WI38 (cell line): ENCODE measurements around the gene MTX1.

Source experiments
- H3K4me3 ChIP-seq: 2 replicates; pipeline ENCODE4 v1.5.1; 2011; ENCODE audit warnings: low read depth, mild to moderate bottlenecking, control low read depth, low read length
- TF ChIP-seq, protein P1 (sequence below): IDR thresholded peaks from 2 replicates; pipeline ENCODE4 v1.5.1; 2012; ENCODE audit warnings: low read depth, mild to moderate bottlenecking, control low read depth, low read length

MTX1 gene

DNA sequence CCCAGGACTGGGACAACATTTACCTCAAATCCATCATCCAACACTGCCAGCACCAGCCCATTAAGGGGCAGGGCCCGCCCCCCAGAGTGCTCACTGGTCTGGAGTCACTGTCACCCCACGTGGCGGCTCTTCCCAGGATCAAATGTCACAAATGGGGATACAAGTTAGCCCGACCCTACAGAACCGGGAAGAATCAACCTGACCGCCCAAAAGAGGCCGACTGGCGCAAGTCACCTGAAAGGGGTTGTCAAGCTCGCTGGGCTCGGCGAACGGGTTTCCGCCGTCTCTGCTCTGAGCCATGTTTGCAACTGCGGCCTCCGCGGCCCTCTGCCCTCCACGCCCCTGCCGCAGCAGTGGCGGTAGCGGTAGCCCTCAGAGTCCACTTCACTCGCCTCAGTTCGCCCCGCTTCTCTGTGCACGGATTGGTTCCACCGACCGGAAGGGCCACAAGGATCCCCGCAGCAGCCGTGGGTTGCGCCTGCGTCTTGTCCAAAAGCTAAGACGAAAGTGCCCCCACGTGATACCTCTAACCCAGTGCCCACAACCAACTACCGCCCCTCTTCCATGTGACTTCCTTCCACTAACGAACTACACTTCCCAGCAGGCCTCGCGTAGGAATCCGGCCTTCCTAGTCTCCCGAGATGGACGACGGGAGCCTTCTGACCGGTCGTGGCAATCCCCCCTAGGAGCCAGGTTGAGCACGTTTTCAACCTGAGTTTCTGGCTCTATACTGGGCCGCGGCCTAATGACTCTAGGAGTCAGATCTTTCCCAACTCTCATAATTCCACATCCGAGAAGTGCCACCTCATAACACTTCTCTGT, 53.6 kb downstream of the MTX1 start, which contains the start of gene SCAMP3:
SCAMP3 (minus strand) TSS at position 509 of the 822 bp plus-strand sequence; CDS start at position 300, 209 bp downstream.
- H3K4me3 ChIP-seq, result peak within 1 kb of the TSS; percentile 89
- TF ChIP-seq, protein P1, sequence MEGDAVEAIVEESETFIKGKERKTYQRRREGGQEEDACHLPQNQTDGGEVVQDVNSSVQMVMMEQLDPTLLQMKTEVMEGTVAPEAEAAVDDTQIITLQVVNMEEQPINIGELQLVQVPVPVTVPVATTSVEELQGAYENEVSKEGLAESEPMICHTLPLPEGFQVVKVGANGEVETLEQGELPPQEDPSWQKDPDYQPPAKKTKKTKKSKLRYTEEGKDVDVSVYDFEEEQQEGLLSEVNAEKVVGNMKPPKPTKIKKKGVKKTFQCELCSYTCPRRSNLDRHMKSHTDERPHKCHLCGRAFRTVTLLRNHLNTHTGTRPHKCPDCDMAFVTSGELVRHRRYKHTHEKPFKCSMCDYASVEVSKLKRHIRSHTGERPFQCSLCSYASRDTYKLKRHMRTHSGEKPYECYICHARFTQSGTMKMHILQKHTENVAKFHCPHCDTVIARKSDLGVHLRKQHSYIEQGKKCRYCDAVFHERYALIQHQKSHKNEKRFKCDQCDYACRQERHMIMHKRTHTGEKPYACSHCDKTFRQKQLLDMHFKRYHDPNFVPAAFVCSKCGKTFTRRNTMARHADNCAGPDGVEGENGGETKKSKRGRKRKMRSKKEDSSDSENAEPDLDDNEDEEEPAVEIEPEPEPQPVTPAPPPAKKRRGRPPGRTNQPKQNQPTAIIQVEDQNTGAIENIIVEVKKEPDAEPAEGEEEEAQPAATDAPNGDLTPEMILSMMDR, result no peak

DNA sequence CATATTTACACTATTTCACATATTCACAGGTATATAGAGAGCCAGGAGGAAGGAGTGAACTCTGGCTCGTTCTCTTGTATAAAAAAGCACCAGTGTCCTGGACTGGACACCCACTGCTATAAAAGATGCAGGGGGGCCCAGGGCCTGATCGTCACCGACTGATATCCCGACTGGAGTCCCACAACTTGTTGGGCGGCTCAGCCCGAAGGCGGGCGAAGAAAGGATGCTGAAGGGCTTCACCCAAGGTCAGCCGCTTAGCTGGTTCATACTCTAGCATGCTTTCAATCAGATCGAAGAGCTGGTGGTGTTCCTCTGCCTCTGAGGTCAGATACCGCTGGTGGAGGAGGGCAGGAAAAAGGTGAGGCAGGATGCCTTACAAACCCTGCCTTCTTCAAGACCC, 54.6 kb downstream of the MTX1 start:
- TF ChIP-seq, protein P1, result no peak
- no peak overlapping the region for H3K4me3 ChIP-seq
